NCI-H1694 treated with DMSO at 0.1 percent for 48 hours (cell line): ENCODE results near the gene OPALIN.

Source experiments
- DNase-seq: peaks from one replicate; lab custom pipeline; 2025; lab: John Stamatoyannopoulos, UW

OPALIN gene

DNA sequence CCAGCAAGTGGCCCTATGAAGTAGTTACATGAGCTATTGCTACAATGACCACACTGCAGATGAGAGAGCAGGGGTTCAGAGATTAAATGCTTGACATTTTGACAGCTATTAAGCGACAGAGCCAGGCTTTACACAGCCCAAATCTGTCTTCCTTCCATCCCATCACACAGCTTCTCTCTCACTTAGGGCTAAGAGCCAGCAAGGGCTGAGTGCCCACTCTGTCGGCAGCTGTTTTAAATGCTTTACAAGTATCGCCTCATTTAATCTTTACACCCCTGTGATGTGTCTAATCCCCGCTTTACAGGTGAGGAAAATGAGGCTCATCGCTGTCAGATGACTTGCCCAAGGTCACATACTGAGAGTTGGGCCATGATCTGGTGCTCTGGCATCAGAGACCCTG is 15.2 kb upstream of the OPALIN start:
- no peak for DNase-seq

DNA sequence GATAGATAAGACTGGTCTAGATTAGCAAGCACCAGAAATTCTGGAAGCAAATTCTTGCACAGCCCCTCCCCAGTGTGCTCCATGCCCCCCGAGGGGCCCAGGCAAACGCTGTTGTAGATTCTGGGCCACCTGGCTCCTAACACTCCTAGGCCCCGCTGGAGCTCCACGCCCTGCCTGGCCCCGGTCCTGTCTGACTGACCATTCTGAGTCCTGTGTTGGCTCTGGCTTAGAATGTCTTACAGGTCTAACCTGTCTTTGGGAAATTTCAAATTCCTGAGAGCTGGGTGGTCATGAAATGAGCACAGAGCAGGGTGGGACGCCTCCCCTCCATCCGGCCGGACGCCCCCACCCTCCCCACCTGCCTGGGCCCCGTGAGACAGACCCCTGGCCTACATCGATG is 12.6 kb upstream of the OPALIN start:
- no peak for DNase-seq

DNA sequence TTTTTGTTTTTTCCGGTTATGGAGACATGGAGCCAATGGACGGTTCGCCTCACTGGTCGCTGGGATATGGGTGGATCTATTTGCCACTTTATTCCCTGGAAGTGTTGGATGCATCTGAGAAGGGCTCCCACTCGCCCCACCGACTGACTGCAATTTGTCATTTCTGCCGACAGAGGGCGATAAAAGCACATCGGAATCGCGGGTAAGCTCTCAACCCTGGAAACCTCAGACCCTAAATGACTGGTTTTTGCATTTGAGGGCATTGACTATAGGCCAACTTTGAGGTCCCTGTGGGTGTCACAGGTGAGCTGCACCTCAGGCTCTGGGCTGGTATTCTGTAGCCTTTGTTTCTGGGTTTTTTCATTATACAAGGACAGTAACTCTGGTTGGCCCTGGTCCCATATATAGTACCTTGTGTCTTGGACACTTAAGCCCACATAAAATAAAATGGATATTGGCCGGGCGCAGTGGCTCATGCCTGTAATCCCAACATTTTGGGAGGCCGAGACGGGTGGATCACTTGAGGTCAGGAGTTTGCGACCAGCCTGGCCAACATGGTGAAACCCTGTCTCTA is 11.9 kb upstream of the OPALIN start:
- peak; percentile 44 for DNase-seq

DNA sequence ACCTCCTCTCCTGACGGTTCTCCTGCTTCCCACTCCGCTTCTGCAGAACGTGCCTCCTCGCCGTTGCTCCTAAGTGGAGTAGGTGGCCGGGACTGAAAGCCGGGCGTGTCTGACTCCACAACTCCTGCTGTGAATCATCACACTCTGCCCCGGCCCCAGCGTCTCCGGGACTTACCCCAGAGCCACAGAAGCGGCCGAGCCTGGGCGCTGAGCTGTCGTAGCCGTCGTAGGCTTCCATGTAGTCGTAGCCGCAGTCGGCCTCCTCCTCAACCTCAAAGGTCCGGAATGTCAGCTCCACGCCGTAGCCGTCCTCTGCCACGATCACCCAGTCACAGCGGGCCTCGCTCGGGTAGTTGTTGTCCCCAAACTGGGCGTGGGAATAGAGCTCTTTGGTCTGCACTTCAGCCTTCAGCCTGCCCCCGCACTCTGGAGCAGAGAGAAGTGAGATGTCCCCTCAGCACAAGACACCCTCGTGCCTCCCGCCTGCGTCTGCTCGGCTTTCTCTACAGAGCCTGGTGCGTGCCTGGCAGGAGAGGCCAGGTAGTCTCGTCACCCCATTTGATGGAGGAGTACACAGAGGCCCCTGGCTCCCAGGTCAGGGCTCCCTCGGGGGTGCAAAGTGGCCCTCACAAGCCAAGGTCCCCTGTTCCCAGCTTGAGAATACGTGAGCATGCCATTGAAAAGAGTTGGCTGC is 11.2 kb upstream of the OPALIN start:
- no peak for DNase-seq

DNA sequence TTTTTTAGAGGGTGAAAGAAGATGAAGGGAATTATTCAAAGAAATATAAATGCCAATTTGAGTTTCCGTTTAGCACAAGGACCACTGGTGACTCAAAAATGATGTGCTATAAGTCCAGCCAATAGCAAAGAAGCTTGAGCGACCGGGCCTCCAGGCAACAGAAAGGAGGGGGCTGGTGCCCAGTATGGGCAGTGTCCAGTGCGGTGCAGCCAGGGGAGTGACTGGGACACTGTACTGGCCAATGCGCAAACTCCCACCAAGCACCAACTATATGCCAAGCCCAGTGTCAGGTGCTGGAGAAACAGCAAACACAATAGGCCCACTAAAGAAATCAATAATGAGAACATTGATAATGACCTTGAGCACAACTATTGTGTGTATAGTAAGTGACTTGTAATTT is 10.2 kb upstream of the OPALIN start:
- no peak for DNase-seq

DNA sequence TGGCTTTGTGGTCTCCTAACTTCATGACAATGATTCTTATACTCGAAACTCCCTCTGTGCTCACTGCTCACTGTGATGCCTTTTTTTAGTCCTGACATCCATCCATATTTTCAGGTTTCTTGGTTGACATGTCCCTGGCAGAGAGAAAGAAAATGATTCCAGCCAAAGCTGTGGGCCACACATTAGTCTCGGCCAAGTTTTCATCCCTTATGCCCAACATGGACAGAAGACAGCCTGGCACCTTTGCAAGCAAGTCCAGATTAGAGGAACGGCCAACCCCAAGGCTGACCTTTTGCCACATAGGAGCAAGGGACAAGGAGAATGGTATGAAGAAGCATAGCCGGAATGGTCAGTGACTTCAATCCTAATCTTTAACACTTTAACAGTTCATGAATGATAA is 8.7 kb upstream of the OPALIN start:
- DNase-seq, result no peak

DNA sequence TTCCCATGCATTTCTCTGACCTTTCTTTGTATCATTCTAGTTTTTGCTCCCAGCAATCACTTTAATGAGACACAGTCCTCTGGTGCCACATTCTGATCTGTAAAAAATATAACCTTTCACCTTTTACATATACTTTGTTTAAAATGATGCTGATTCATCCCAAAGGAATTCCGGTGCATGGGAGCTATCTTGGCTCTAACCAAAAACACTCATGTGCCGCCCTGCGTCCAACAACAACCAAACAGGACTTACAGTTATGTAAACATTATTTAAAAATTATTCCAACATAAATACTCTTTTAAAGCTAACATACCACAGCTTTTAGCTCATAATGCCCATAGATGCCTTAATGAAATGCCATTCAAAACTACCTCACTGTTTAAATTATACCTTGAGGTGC is 7.7 kb upstream of the OPALIN start:
- no peak for DNase-seq

DNA sequence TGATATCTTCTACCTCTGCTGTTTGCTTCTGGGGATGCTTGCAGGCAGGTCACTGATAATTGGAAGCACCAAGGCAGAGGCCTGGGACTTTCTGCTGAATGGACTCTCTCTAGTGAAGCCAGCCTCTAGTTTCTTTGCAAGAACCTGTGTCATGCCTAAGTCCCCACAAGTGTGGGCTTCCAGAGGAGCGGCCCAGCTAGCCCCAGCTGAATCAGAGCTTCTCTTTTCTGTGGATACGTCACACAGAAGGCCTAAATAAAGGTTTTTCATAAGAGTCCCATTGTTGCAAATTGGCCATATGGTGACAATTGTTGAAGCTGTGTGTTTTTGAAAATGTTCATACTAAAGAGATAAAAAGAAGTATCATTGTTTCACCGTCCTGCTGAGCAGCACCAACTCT is 6.8 kb upstream of the OPALIN start:
- no peak for DNase-seq

DNA sequence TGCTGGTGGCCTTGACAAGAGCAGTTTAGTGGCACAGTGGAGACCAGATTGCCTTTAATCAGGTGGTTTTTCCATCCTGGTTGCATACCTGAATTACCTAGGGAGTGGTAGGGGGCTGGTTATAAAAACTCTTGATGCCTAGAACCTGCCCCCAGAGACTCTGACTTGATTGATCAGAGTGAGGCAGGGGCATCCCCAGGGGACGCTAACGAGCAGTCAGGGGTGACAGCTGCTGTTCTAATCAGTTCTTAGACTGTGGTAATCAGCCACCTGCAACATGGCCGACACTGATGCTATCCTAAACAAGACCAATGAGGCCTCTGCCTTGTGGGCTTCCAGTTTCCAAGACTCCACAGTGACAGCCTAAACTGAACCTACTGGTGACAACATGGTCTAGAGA is 2.0 kb upstream of the OPALIN start:
- no peak for DNase-seq

DNA sequence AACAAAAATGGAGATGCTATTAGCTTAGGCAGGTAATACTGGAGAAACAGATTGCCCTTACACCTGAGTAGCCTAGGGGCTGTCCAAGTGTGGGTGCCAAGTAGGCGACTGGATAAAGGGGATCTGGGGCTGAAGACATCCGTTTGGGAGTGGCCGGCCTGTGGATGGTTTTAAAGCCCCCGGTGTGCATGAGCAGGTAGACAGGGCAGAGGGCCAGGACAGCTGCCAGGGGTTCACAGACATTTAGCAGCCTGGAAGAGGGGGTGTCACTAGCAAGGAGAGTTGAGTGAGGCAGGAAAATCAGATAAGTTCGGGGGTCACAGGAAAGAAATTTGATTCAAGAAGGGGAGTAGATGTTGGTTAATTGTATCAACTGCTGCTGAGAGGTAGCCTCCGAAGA is 1.5 kb upstream of the OPALIN start:
- no peak for DNase-seq

DNA sequence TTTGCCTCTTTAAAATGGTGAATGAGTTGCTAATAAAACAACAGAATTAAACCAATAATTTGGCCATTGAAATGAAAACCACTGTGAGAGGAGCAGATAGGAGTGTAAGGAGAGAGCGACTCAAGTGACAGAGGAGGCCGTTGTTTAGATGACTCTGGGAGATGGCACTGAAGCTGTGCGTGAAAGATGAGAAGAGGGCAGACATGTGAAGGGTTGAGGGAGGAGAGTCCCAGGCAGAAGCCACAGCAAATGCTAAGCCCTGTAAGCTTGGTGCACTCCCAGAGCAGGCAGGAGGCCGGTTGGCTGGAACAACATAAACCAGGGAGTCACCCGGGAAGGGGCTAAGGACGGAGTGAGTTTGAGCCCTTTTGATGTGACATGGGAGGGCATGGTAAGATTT is 814 bp upstream of the OPALIN start:
- DNase-seq, result no peak

DNA sequence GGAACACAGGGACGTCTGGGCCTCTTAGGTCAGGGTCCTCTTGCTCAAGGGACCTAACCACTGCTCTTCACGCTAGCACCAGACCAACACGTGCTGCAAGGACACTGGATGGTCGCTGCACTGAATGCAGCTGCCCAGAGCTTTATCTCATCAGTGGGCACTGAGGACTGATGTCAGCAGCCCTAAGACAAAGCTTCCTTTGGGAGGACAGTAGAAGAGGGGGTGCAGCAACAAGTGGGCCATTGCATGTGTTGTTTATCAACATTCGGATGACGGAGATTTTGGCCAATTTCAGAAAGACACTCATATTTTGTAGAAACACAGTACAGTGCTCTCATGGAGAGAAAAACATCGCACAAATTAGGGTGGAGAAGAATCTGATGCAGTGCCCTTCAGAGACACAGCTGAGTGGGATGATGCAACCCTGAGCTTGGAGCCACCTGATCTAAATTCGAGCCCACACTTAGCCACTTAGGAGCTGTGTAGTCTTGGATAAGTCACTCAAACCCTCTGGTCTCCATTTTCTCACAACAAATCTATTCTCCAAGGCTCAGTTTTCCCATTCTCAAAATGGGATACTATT is 1.7 kb downstream of the OPALIN start:
- no peak for DNase-seq

DNA sequence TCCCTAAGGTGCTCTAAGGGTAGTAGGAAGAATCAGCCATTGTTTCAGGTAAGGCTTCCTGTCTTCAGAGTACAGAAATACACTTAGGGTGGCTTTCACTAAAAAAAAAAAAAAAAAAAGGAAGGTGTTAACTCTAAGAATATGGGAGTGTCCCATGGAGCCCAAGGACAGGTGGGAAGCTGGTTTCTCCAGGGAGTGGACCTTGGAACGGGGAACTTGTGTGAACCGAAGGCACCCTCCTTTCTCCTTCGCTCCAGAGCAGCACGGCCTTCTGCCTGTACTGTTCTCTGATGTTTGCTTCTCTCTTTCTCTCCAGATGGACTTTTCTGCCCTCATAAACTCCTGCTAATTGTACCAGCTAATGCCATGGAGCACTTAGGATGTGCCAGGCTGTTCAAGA is 6.2 kb downstream of the OPALIN start:
- DNase-seq, result no peak

DNA sequence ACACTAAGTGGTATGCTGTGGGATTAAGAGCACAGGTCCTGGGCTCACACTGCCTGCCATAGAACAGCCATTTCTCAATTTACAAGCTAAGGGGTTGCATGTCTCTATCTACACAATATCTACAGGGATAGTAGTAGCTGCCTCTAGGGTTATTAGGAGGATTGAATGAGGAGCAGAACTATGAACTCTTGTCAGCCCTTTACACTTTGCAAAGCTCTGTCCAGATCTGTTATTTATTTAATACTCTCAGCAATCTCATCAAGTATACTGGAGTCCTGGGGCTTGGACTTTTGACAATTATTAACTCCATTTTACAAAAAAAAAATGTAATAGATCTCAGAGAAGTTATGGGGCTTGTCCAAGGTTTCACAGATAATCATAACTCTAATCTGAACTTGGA is 6.8 kb downstream of the OPALIN start:
- DNase-seq, result no peak

DNA sequence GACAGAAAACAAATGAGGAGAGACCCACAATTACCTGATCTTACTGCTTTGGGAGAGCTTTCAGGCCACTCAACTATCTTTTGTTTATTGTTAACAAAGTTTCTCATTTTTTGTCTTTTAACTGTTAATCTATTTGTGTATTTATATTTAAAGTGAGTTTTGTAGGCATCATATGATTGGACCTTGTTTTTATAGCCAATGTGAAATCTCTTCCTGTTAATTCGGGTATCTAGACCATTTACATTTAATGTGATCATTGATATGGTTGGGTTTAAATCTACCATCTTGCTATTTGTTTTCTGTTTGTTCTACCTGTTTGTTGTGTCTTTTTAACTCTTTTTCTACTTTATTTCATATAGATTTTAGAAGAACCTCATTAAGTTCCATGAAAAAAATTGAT is 12.5 kb downstream of the OPALIN start:
- no peak for DNase-seq

DNA sequence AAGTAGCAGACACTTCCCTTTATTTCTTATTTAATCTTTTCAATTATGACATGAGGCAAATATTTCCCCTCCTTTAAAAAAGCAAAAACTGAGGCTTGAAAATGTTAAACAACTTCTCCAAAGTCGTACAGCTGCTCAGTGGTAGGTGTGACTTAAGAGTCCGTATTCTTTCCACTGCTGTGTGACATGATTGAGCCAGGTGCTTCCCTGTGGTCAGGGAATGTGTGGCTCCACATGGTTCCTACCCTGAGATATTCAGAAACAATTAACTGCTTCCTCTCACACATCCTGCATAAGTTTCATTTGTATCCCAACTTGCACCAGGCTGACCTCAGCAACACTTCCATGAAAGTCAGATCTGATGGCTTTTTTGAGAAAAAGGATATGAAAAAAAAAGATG is 13.6 kb downstream of the OPALIN start:
- no peak for DNase-seq

DNA sequence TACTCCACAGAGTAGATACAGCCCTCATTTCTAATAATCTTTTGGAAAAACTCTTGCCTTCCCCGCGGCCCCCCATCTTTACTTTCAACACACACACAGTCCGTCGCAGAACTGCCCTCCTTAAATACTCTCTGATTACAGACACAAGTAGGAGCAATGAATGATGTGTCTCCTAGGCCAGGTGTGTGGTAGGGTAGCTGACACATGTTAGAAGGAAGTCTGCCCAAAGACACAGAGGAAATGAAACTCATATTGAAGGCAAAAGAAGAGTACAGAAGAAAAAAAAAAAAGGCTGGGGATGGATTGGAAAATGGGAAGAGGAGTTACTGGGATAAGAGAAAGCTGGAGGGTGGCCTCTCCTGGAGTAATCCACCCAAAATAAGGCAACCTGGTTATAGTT is 14.6 kb downstream of the OPALIN start:
- DNase-seq, result no peak

DNA sequence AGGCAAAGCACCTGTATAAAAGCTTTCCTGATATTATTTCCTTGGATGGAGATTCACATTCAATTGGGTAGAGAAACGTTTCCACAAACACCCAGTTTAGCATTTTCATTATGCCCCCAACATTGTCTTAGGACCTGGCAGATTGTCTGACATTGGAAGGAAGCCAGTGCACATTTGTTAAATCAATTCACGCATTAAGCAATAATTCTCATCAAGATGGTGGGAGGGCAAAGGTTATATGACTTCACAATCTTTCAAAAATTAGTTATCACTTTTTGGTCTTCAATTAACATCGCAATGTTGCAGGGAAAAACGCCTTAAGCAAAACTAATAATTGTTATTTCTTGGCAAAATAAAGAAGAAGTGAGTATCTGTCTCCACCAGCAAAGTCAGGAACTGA is 16.4 kb downstream of the OPALIN start:
- DNase-seq, result no peak

DNA sequence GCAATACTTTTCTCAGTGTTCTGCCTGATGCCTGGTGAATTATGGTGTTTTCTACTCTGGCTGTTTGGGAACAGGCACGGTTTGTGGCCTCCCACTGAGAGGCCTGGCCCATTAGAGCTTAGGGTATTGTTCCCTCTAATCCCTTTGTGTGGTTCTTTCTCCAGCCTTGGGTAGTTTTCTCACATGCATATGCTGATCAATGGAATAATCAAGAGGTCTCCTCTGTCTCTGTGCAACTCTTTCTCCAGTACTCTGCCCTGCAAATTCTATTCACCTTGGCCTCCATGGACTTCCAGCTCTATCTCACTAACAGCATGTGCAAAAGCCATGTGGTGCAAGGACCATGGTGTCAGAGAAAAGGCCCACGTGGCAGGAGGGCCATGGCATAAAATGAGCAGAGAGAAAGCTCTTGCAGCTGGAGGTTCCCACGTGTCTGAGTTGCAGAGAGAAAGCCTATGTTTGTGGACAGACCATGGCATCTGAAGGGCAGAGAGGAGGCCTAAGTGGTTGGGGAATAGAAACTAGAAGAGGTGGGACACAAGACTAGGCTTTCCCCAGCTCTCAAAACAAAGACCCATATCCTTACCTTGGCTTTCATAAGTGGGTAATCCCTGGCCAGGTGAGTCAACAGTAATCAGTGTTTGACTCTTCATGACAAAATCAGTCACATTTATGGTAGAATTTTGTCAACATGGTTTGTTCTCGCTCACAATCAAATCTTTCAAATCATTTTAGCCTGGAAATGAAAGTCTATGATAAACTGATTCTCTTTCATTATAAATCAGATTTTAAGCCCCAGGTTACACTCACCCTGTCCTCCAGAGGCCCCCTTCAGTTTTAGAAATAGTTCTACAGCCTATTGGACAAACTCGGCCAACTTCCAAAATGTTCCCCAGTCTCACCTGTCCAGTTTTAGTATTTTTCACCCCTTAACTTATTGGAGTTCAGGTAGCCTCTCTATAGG is 17.3 kb downstream of the OPALIN start:
- no peak for DNase-seq

DNA sequence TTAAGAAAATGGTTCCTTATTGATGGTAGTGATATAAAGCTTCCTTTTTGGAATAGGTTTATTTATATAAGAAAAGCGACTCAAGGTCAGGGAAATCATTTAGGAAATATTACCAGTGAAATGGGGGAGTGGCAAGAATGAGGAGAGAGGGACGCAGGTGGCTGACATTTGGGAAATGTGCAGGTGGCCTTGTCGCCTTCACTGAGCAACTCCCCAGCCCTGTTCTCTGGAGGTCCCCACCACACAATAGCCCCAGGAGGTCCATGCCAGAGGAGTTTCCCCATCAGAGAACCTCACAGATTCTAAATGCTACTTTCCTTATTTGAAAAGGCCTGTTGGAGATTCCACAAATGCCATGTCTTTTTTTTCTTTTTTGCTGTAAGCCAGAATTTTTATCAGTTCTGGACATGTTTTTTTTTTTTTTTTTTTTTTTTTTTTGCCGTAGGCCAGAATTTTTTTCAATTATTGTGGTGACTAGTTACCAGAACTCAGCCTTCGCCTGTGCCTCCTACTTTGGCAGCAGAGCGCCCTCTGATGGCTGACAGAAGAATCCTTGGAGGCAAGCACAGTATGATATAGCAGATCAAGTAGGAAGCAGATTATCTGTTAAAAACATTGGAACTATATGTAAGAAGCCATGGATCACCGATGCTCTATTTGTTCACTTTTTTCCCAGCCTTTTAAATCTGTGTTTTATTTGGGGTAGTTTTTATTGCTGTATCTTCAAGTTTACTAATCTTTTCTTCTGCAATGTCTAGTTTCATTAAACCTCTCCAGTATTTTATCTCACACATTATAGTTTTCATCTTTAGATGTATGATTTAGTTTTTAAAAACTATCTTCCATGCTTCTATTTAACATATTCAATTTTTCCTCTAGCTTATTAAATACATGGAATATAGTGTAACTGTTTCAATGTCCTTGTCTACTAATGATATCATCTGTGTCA is 18.6 kb downstream of the OPALIN start:
- DNase-seq, result peak; percentile 68

DNA sequence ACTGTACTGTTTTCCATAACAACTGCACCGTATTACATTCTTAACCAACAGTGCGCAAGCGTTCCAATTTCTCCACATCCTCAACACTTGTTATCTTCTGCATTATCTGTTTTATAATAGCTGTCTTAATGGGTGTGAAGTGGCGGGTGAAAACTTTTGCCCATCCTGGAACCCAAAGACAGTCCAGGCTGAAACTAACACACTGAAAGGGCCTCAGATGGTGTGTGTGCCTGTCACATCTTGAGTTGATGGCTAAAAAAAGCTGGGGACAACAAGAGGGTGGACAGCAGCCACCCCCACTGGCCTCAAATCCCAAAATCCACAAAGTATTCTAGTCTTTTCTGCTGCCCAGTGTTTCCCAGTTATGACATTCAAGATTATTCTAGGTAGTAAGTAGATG is 19.4 kb downstream of the OPALIN start:
- DNase-seq, result no peak
